Fibroblast of lung (primary cell): ENCODE measurements around the gene SPEM3. TPM values are rescaled to one million over a fixed set of nuclear protein-coding genes. Genes with fewer than 3 reads are reported as not detected.

Experiments used
- DNase-seq, 2 donors: peaks; one replicate each; pipeline versions ENCODE4 v3.0.0 to v3.0.0-alpha.2; 2010; ENCODE audit warnings: low read depth in 2 of 2
- H2AFZ ChIP-seq: 2 replicates; pipeline ENCODE4 v1.5.1; 2012; ENCODE audit warnings: low read length, control low read depth, inconsistent platforms
- H3K27ac ChIP-seq: 2 replicates; pipeline ENCODE4 v1.5.1; 2011; ENCODE audit warnings: low read length, control low read depth; ENCODE audit not compliant: insufficient read depth
- H3K27me3 ChIP-seq: 2 replicates; pipeline ENCODE4 v1.5.1; 2011; ENCODE audit warnings: mild to moderate bottlenecking, low read length; ENCODE audit not compliant: control insufficient read depth, insufficient read depth
- H3K36me3 ChIP-seq: 2 replicates; pipeline ENCODE4 v1.5.1; 2011; ENCODE audit warnings: low read length; ENCODE audit not compliant: control insufficient read depth, insufficient read depth
- H3K4me1 ChIP-seq: 2 replicates; pipeline ENCODE4 v1.5.1; 2011; ENCODE audit warnings: low read length; ENCODE audit not compliant: control insufficient read depth, insufficient read depth; ENCODE audit errors: extremely low read depth
- H3K4me2 ChIP-seq: 2 replicates; pipeline ENCODE4 v1.5.1; 2011; ENCODE audit warnings: low read length, control low read depth; ENCODE audit not compliant: insufficient read depth; ENCODE audit errors: extremely low read depth
- H3K4me3 ChIP-seq, 4 experiments: fragments of 200-600 bp in 1 of 4; sonication (generic) in 1 of 4; replicated peaks in 1 of 4; 2 replicates each; pipeline ENCODE4 v1.5.1; 2011 to 2016; ENCODE audit warnings: low read length in 4 of 4, low read depth in 3 of 4, mild to moderate bottlenecking in 3 of 4, control low read depth in 2 of 4, inconsistent platforms in 1 of 4, mixed read lengths in 1 of 4; ENCODE audit not compliant: insufficient read depth in 1 of 4; ENCODE audit errors: control extremely low read depth in 1 of 4
- H3K79me2 ChIP-seq: 2 replicates; pipeline ENCODE4 v1.5.1; 2012; ENCODE audit warnings: mild to moderate bottlenecking, low read length, inconsistent platforms; ENCODE audit not compliant: control insufficient read depth, insufficient read depth
- H3K9ac ChIP-seq: 2 replicates; pipeline ENCODE4 v1.5.1; 2011; ENCODE audit warnings: mild to moderate bottlenecking, low read length, control low read depth; ENCODE audit not compliant: insufficient read depth
- H3K9me3 ChIP-seq: 2 replicates; pipeline ENCODE4 v1.5.1; 2012; ENCODE audit warnings: low read depth, low read length; ENCODE audit not compliant: control insufficient read depth, insufficient read depth
- H4K20me1 ChIP-seq: 2 replicates; pipeline ENCODE4 v1.5.1; 2011; ENCODE audit warnings: low read length; ENCODE audit not compliant: control insufficient read depth, insufficient read depth; ENCODE audit errors: extremely low read depth
- CTCF ChIP-seq, 2 donors: IDR thresholded peaks in 1 of 2; conservative IDR thresholded peaks in 1 of 2; 1 replicate in 1 of 2; 2 replicates in 1 of 2; pipeline ENCODE4 v1.5.1; 2011 to 2012; ENCODE audit warnings: low read length in 2 of 2, control low read depth in 1 of 2, inconsistent platforms in 1 of 2, low read depth in 1 of 2, mild to moderate bottlenecking in 1 of 2
- EZH2 ChIP-seq: IDR thresholded peaks from 2 replicates; pipeline ENCODE4 v1.5.1; 2012; ENCODE audit warnings: low read length, control low read depth, mild to moderate bottlenecking; ENCODE audit errors: missing control alignments
- polyA plus RNA-seq, 2 donors: library from polyadenylated mRNA; depleted of rRNA in 1 of 2; stranded (reverse) in 1 of 2; unstranded in 1 of 2; fragments of >200 nt; gene quantifications; 2 replicates each; pipeline ENCODE4 v1.2.1, GENCODE V29; 2011 to 2012; ENCODE audit warnings: missing spikeins in 1 of 2
- total RNA-seq: library from RNA; depleted of rRNA; stranded (reverse); fragments of >200 nt; gene quantifications from 2 replicates; pipeline ENCODE4 v1.2.1, GENCODE V29; 2014

Gene SPEM3
- total and polyA plus RNA-seq, 2 donors (not counting 1 experiment from before 2014, with no cell fraction given): not detected

- no peak for DNase-seq
- H3K27ac ChIP-seq: no peak overlapping the region
Measured at GRCh38 chr17:7431231-7431630, 2.6 kb downstream of the SPEM3 start.

GRCh38 chr17:7432296-7432695 is 3.6 kb downstream of the SPEM3 start:
- H3K36me3 ChIP-seq: no peaks in the 10 kb centered on the region
- H3K4me2 ChIP-seq: no peak overlapping the region
- no peaks in the 10 kb centered on the region for H3K9me3 ChIP-seq
- H3K4me3 ChIP-seq: no peak overlapping the region
- H4K20me1 ChIP-seq: no peaks in the 10 kb centered on the region
- no peaks in the 10 kb centered on the region for H3K79me2 ChIP-seq
- no peaks in the 10 kb centered on the region for H3K27me3 ChIP-seq
- no peak overlapping the region for H2AFZ ChIP-seq
- no peak for TF ChIP-seq CTCF (conservative IDR thresholded peaks at IDR 0.05 in 1 of 2, IDR thresholded peaks at IDR 0.05 in 1 of 2; ENCODE audit: low read depth in 1 of 2, low read length in 2 of 2)
- no peak for TF ChIP-seq EZH2
- no peak overlapping the region for H3K9ac ChIP-seq
- H3K27ac ChIP-seq: no peak overlapping the region
- no peak for DNase-seq
- no peaks in the 10 kb centered on the region for H3K4me1 ChIP-seq

More at GRCh38 chr17:7431231-7431630, 2.6 kb downstream of the SPEM3 start:
- TF ChIP-seq CTCF (conservative IDR thresholded peaks at IDR 0.05 in 1 of 2, IDR thresholded peaks at IDR 0.05 in 1 of 2; ENCODE audit: low read depth in 1 of 2, low read length in 2 of 2) (no peak), EZH2 (no peak)
- Histone ChIP-seq H3K27me3 (no peaks in the 10 kb centered on the region), H3K4me1 (no peaks in the 10 kb centered on the region), H3K4me2 (no peak overlapping the region), H3K79me2 (no peaks in the 10 kb centered on the region), H3K9ac (no peak overlapping the region), H4K20me1 (no peaks in the 10 kb centered on the region), H2AFZ (no peak overlapping the region), H3K9me3 (no peaks in the 10 kb centered on the region), H3K4me3 (no peak overlapping the region), H3K36me3 (no peaks in the 10 kb centered on the region)

- DNase-seq: no peak
- Histone ChIP-seq H3K4me2 (peak overlapping the region; percentile 90), H3K9ac (no peak overlapping the region), H3K4me3 (peak overlapping the region; percentile 32 to 68 (median 36)), H3K4me1 (peaks cover 13% of the 10 kb centered on the region), H3K36me3 (no peaks in the 10 kb centered on the region), H3K79me2 (no peaks in the 10 kb centered on the region), H3K27ac (no peak overlapping the region), H2AFZ (peak overlapping the region; percentile 11), H3K9me3 (no peaks in the 10 kb centered on the region), H3K27me3 (peaks cover 22% of the 10 kb centered on the region), H4K20me1 (no peaks in the 10 kb centered on the region)
- TF ChIP-seq CTCF (conservative IDR thresholded peaks at IDR 0.05 in 1 of 2, IDR thresholded peaks at IDR 0.05 in 1 of 2; ENCODE audit: low read depth in 1 of 2, low read length in 2 of 2) (peak in 1 of 2 donors; percentile 9), EZH2 (no peak)
Measured at GRCh38 chr17:7435676-7436555, 7.3 kb downstream of the SPEM3 start.
